ACC112 (cell line): ENCODE measurements around the gene CCM2L.

Experiments
- H2AFZ ChIP-seq: fragments of 200-600 bp; sonication (generic); one replicate; pipeline ENCODE4 v1.6.0; 2017; ENCODE audit warnings: antibody characterized with exemption, low read length; ENCODE audit not compliant: unreplicated experiment
- H3K27ac ChIP-seq: fragments of 200-600 bp; sonication (generic); 2 replicates; pipeline ENCODE4 v1.5.1; 2014; ENCODE audit warnings: low read depth, mild to moderate bottlenecking, antibody characterized with exemption, low read length, moderate library complexity
- H3K27me3 ChIP-seq: fragments of 200-600 bp; sonication (generic); 2 replicates; pipeline ENCODE4 v1.6.1; 2014; ENCODE audit warnings: mild to moderate bottlenecking, antibody characterized with exemption, low read length, moderate library complexity, mixed read lengths; ENCODE audit not compliant: insufficient read depth
- H3K36me3 ChIP-seq: fragments of 200-600 bp; sonication (generic); 2 replicates; pipeline ENCODE4 v1.6.1; 2016; ENCODE audit warnings: mild to moderate bottlenecking, antibody characterized with exemption, low read length, moderate library complexity, mixed read lengths; ENCODE audit not compliant: insufficient read depth
- H3K4me1 ChIP-seq: fragments of 200-600 bp; sonication (generic); one replicate; pipeline ENCODE4 v1.6.1; 2016; ENCODE audit warnings: low read length, mixed read lengths; ENCODE audit not compliant: insufficient read depth, unreplicated experiment, control insufficient read depth
- H3K4me3 ChIP-seq: fragments of 200-600 bp; sonication (generic); 2 replicates; pipeline ENCODE4 v1.5.1; 2014; ENCODE audit warnings: mild to moderate bottlenecking, low read depth, low read length
- H3K79me2 ChIP-seq: fragments of 200-600 bp; sonication (generic); one replicate; pipeline ENCODE4 v1.6.0; 2016; ENCODE audit warnings: low read length; ENCODE audit not compliant: control insufficient read depth, unreplicated experiment, insufficient read depth

CCM2L gene

GRCh38 chr20:32045999-32046398, 35.8 kb downstream of the CCM2L start:
- Histone ChIP-seq H3K27me3 (peaks cover 83% of the 10 kb centered on the region), H3K27ac (no peak overlapping the region), H3K4me3 (no peak overlapping the region)

GRCh38 chr20:32050324-32050841, 40.1 kb downstream of the CCM2L start:
- H3K4me1 ChIP-seq, result no peaks in the 10 kb centered on the region
- no peaks in the 10 kb centered on the region for H3K79me2 ChIP-seq
- H2AFZ ChIP-seq, result no peak overlapping the region
- no peaks in the 10 kb centered on the region for H3K36me3 ChIP-seq
- no peak overlapping the region for H3K4me3 ChIP-seq
- H3K27ac ChIP-seq, result no peak overlapping the region
- peaks cover 82% of the 10 kb centered on the region for H3K27me3 ChIP-seq

More at GRCh38 chr20:32045999-32046398, 35.8 kb downstream of the CCM2L start:
- Histone ChIP-seq H3K79me2 (no peaks in the 10 kb centered on the region), H3K4me1 (no peaks in the 10 kb centered on the region), H3K36me3 (no peaks in the 10 kb centered on the region), H2AFZ (no peak overlapping the region)

- Histone ChIP-seq H3K27ac (no peak overlapping the region), H3K79me2 (no peaks in the 10 kb centered on the region), H3K36me3 (no peaks in the 10 kb centered on the region), H3K4me1 (no peaks in the 10 kb centered on the region), H3K4me3 (no peak overlapping the region), H2AFZ (no peak overlapping the region), H3K27me3 (peaks cover 85% of the 10 kb centered on the region)
Observed at GRCh38 chr20:32050851-32051556, 40.8 kb downstream of the CCM2L start.

GRCh38 chr20:32051720-32052089, 41.5 kb downstream of the CCM2L start:
- Histone ChIP-seq H2AFZ (no peak overlapping the region), H3K36me3 (no peaks in the 10 kb centered on the region), H3K4me3 (no peak overlapping the region), H3K27ac (no peak overlapping the region), H3K4me1 (no peaks in the 10 kb centered on the region), H3K79me2 (no peaks in the 10 kb centered on the region), H3K27me3 (peaks cover 80% of the 10 kb centered on the region)

GRCh38 chr20:32052090-32052777, 42.0 kb downstream of the CCM2L start, which contains the start of gene HCK:
Gene HCK, plus strand, starts transcription at chr20:32052242.
- Histone ChIP-seq H3K4me1 (no peaks in the 10 kb centered on the region), H2AFZ (no peak within 1 kb of the TSS), H3K79me2 (no peaks in the 10 kb centered on the region), H3K36me3 (no peaks in the 10 kb centered on the region), H3K27ac (no peak within 1 kb of the TSS), H3K4me3 (no peak within 1 kb of the TSS), H3K27me3 (peaks cover 85% of the 10 kb centered on the region)

- Histone ChIP-seq H2AFZ (no peak overlapping the region), H3K36me3 (no peaks in the 10 kb centered on the region), H3K4me1 (no peaks in the 10 kb centered on the region), H3K27ac (no peak overlapping the region), H3K79me2 (no peaks in the 10 kb centered on the region), H3K4me3 (no peak overlapping the region), H3K27me3 (peaks cover 85% of the 10 kb centered on the region)
Observed at GRCh38 chr20:32052778-32053362, 42.6 kb downstream of the CCM2L start.

- H3K27me3 ChIP-seq, result peaks cover 84% of the 10 kb centered on the region
- H3K4me3 ChIP-seq, result no peak overlapping the region
- no peak overlapping the region for H2AFZ ChIP-seq
- H3K79me2 ChIP-seq, result no peaks in the 10 kb centered on the region
- no peaks in the 10 kb centered on the region for H3K4me1 ChIP-seq
- H3K36me3 ChIP-seq, result no peaks in the 10 kb centered on the region
- no peak overlapping the region for H3K27ac ChIP-seq
Observed at GRCh38 chr20:32053648-32054047, 43.4 kb downstream of the CCM2L start.

GRCh38 chr20:32056708-32057483, 46.7 kb downstream of the CCM2L start:
- Histone ChIP-seq H3K27ac (no peak overlapping the region), H3K27me3 (peaks cover 78% of the 10 kb centered on the region), H3K79me2 (no peaks in the 10 kb centered on the region), H2AFZ (no peak overlapping the region), H3K4me1 (no peaks in the 10 kb centered on the region), H3K4me3 (no peak overlapping the region), H3K36me3 (no peaks in the 10 kb centered on the region)

- Histone ChIP-seq H3K4me3 (no peak overlapping the region), H3K27ac (no peak overlapping the region), H3K36me3 (no peaks in the 10 kb centered on the region), H3K4me1 (no peaks in the 10 kb centered on the region), H3K79me2 (no peaks in the 10 kb centered on the region), H2AFZ (no peak overlapping the region), H3K27me3 (peaks cover 77% of the 10 kb centered on the region)
Observed at GRCh38 chr20:32057656-32058184, 47.5 kb downstream of the CCM2L start.

- Histone ChIP-seq H3K79me2 (no peaks in the 10 kb centered on the region), H3K27me3 (peaks cover 73% of the 10 kb centered on the region), H3K36me3 (no peaks in the 10 kb centered on the region), H3K4me1 (no peaks in the 10 kb centered on the region), H3K27ac (no peak overlapping the region), H3K4me3 (no peak overlapping the region), H2AFZ (no peak overlapping the region)
Observed at GRCh38 chr20:32059189-32059588, 49.0 kb downstream of the CCM2L start.
